Mesenchymal stem cell (in vitro differentiated cells and primary cell): Measurements from ENCODE around the gene CCDC63.

Source experiments
- DNase-seq: peaks from one replicate; pipeline ENCODE4 v3.0.0-alpha.2; 2013
- H2AFZ ChIP-seq: one replicate; pipeline ENCODE4 v1.6.1; 2013; ENCODE audit warnings: low read depth, mild to moderate bottlenecking, control low read depth, inconsistent platforms, low read length, moderate library complexity
- H2AK5ac ChIP-seq: 2 replicates; pipeline ENCODE4 v1.6.1; 2013; ENCODE audit warnings: low read length, moderate library complexity, mild to moderate bottlenecking, inconsistent platforms; ENCODE audit not compliant: severe bottlenecking
- H2BK120ac ChIP-seq: one replicate; pipeline ENCODE4 v1.6.1; 2013; ENCODE audit warnings: low read depth, mild to moderate bottlenecking, inconsistent platforms, low read length, moderate library complexity
- H2BK12ac ChIP-seq, 2 experiments: one replicate each; pipeline ENCODE4 v1.6.1; 2013; ENCODE audit warnings: inconsistent platforms in 2 of 2, low read length in 2 of 2, mild to moderate bottlenecking in 2 of 2, moderate library complexity in 2 of 2, control low read depth in 1 of 2
- H2BK15ac ChIP-seq: one replicate; pipeline ENCODE4 v1.6.1; 2013; ENCODE audit warnings: mild to moderate bottlenecking, low read depth, inconsistent platforms; ENCODE audit not compliant: poor library complexity, severe bottlenecking
- H2BK5ac ChIP-seq: 2 replicates; pipeline ENCODE4 v1.6.1; 2013; ENCODE audit warnings: low read depth, mild to moderate bottlenecking, low read length, control low read depth, inconsistent platforms; ENCODE audit not compliant: poor library complexity, severe bottlenecking
- H3K14ac ChIP-seq, 2 experiments: one replicate each; pipeline ENCODE4 v1.6.1; 2013; ENCODE audit warnings: inconsistent platforms in 2 of 2, low read length in 2 of 2, control low read depth in 1 of 2, mild to moderate bottlenecking in 1 of 2, moderate library complexity in 1 of 2
- H3K18ac ChIP-seq, 2 experiments: one replicate each; pipeline ENCODE4 v1.6.1; 2013; ENCODE audit warnings: inconsistent platforms in 2 of 2, low read length in 2 of 2, control low read depth in 1 of 2, low read depth in 1 of 2, mild to moderate bottlenecking in 1 of 2
- H3K23ac ChIP-seq, 2 experiments: one replicate each; pipeline ENCODE4 v1.6.1; 2013; ENCODE audit warnings: inconsistent platforms in 2 of 2, low read length in 2 of 2, mild to moderate bottlenecking in 2 of 2, moderate library complexity in 2 of 2, control low read depth in 1 of 2
- H3K27ac ChIP-seq: 2 replicates; pipeline ENCODE4 v1.5.1; 2013; ENCODE audit warnings: mild to moderate bottlenecking, moderate library complexity, low read length, control low read depth, inconsistent platforms; ENCODE audit not compliant: poor library complexity, severe bottlenecking
- H3K27me3 ChIP-seq, 2 experiments: 2 replicates each; pipeline versions ENCODE4 v1.6.1 to v1.7.0; 2013; ENCODE audit warnings: low read length in 2 of 2, mild to moderate bottlenecking in 2 of 2, moderate library complexity in 2 of 2, control low read depth in 1 of 2, inconsistent platforms in 1 of 2; ENCODE audit not compliant: control insufficient read depth in 1 of 2, insufficient read depth in 1 of 2
- H3K36me3 ChIP-seq, 2 experiments: 2 replicates each; pipeline versions ENCODE4 v1.6.1 to v1.7.0; 2013; ENCODE audit warnings: low read length in 2 of 2, control low read depth in 1 of 2, inconsistent platforms in 1 of 2, low read depth in 1 of 2, mild to moderate bottlenecking in 1 of 2; ENCODE audit not compliant: insufficient read depth in 2 of 2, control insufficient read depth in 1 of 2
- H3K4ac ChIP-seq, 2 experiments: one replicate each; pipeline ENCODE4 v1.6.1; 2013; ENCODE audit warnings: inconsistent platforms in 2 of 2, low read length in 2 of 2, mild to moderate bottlenecking in 2 of 2, moderate library complexity in 2 of 2, control low read depth in 1 of 2, low read depth in 1 of 2
- H3K4me1 ChIP-seq: 2 replicates; pipeline ENCODE4 v1.6.1; 2013; ENCODE audit warnings: low read depth, low read length, control low read depth; ENCODE audit not compliant: control insufficient read depth, insufficient read depth
- H3K4me2 ChIP-seq: 2 replicates; pipeline ENCODE4 v1.6.1; 2013; ENCODE audit warnings: low read length, mild to moderate bottlenecking, inconsistent platforms; ENCODE audit not compliant: poor library complexity, severe bottlenecking
- H3K4me3 ChIP-seq, 2 experiments: 2 replicates each; pipeline versions ENCODE4 v1.5.1 to v1.7.0; 2013; ENCODE audit warnings: low read length in 2 of 2, mild to moderate bottlenecking in 2 of 2, control low read depth in 1 of 2, low read depth in 1 of 2; ENCODE audit not compliant: insufficient read depth in 1 of 2
- H3K79me1 ChIP-seq: replicated peaks from 2 replicates; pipeline ENCODE4 v1.6.1; 2013; ENCODE audit warnings: mild to moderate bottlenecking, control low read depth, low read length, inconsistent platforms; ENCODE audit not compliant: poor library complexity, severe bottlenecking
- H3K9ac ChIP-seq: 2 replicates; pipeline ENCODE4 v1.7.0; 2013; ENCODE audit warnings: mild to moderate bottlenecking, low read length, moderate library complexity
- H3K9me3 ChIP-seq: 2 replicates; pipeline ENCODE4 v1.7.0; 2013; ENCODE audit warnings: mild to moderate bottlenecking, low read length; ENCODE audit not compliant: control insufficient read depth
- H4K8ac ChIP-seq: one replicate; pipeline ENCODE4 v1.6.1; 2013; ENCODE audit warnings: inconsistent platforms, mild to moderate bottlenecking, low read length, moderate library complexity
- H4K91ac ChIP-seq: one replicate; pipeline ENCODE4 v1.6.1; 2013; ENCODE audit warnings: mild to moderate bottlenecking, low read length, inconsistent platforms
- WGBS: methylation state at CpG from one replicate; pipeline ENCODE4 v1.1.7; 2013; ENCODE audit warnings: mixed read lengths; 5-methylcytosine and 5-hydroxymethylcytosine counted together

Gene CCDC63

DNA sequence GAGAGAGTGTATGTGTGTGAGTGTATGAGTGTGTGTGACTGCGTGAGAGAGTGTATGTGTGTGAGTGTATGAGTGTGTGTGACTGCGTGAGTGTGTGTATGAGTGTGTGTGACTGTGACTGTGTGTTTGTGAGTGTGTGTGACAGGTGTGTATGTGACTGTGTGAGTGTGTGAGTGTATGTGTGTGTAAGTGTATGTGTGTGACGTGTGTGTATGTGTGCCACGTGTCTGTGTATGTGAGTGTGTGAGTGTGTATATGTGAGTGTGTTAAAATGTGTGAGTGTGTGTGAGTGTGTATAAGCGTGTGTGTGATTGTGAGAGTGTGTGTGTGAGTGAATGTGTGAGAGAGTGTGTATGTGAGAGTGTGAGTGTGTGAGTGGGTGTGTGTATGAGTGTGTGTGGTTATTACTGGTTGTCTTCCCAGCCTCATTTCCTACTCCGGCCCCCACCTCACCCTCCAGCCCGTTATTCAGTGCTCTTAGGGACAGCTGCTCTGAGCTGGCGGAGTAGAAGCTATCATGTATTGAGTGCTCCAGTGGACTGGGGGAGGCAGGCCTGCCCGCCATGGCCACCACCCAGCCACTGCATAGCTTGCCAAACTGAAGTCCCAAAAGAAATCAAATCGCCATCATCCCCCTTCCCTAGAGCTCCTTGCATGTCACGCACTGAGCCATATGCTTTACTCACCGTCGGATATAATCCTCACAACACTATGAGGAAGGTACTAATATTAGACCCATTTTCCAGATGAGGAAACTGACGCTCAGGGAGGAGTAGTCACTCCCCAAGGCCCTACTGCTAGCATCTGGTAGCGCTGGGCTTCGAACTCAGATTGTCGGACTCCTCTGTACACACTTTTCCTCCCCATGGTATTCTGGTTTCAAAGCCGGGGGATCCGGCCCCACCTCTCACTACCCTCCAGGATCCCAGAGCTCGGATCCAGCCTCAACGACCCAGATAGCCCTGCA is 83.8 kb downstream of the CCDC63 start:
- Histone ChIP-seq H3K23ac (no peak overlapping the region), H3K18ac (no peak overlapping the region), H3K4me2 (no peak overlapping the region), H2AFZ (no peak overlapping the region), H3K36me3 (no peaks in the 10 kb centered on the region), H3K9me3 (no peaks in the 10 kb centered on the region), H2AK5ac (no peak overlapping the region), H3K27ac (no peak overlapping the region), H3K4me3 (no peak overlapping the region), H2BK120ac (no peak overlapping the region), H3K4me1 (peaks cover 2% of the 10 kb centered on the region), H3K14ac (no peak overlapping the region), H3K9ac (no peak overlapping the region), H2BK12ac (no peak overlapping the region), H4K91ac (no peak overlapping the region), H3K4ac (no peak overlapping the region), H3K79me1 (no peaks in the 10 kb centered on the region), H4K8ac (no peak overlapping the region), H2BK15ac (no peak overlapping the region), H3K27me3 (peaks cover 10 to 66% of the 10 kb centered on the region in 2 experiments), H2BK5ac (no peak overlapping the region)
- no peak for DNase-seq
- 93% methylated on average over 21 of the region's 21 CpGs for WGBS

DNA sequence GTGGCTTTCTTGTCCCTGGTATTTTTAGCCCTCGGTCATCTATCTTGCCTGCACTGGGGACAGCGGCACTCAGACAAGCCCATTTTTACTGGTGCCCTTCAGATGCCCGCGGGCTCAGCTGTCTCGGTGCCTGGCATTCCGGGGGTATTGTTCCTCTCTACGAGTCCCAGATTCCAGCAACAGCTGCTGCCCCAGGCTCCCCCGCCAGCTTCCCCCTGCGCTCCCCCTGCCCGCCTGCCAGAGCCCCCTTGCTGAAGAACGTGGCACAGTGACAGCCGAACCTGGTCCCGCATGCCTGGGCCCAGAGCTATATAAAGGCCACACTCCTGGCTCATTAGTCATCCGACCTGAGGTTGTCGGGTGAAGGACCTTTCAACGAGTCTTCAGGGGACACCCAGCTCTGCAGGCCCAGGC is 84.5 kb downstream of the CCDC63 start:
- Histone ChIP-seq H3K18ac (no peak overlapping the region), H2AFZ (no peak overlapping the region), H3K27ac (no peak overlapping the region), H3K36me3 (no peaks in the 10 kb centered on the region), H2BK120ac (no peak overlapping the region), H3K14ac (no peak overlapping the region), H3K9me3 (no peaks in the 10 kb centered on the region), H3K4me2 (no peak overlapping the region), H2BK5ac (no peak overlapping the region), H3K9ac (no peak overlapping the region), H3K4ac (no peak overlapping the region), H3K23ac (no peak overlapping the region), H2AK5ac (no peak overlapping the region), H3K79me1 (no peaks in the 10 kb centered on the region), H3K4me1 (peaks cover 2% of the 10 kb centered on the region), H3K27me3 (peaks cover 12 to 66% of the 10 kb centered on the region in 2 experiments), H2BK15ac (no peak overlapping the region), H4K91ac (no peak overlapping the region), H4K8ac (no peak overlapping the region), H2BK12ac (no peak overlapping the region), H3K4me3 (no peak overlapping the region)
- DNase-seq, result no peak
- 72% methylated on average over 16 of the region's 16 CpGs for WGBS

- Histone ChIP-seq H3K18ac (no peak overlapping the region), H2BK15ac (no peak overlapping the region), H3K4me2 (no peak overlapping the region), H2BK12ac (no peak overlapping the region), H2BK5ac (no peak overlapping the region), H2AFZ (no peak overlapping the region), H2AK5ac (no peak overlapping the region), H4K91ac (no peak overlapping the region), H3K36me3 (no peaks in the 10 kb centered on the region), H3K23ac (no peak overlapping the region), H3K4me1 (peaks cover 2% of the 10 kb centered on the region), H3K14ac (no peak overlapping the region), H3K4me3 (no peak overlapping the region), H3K27me3 (peaks cover 18 to 65% of the 10 kb centered on the region in 2 experiments), H3K79me1 (no peaks in the 10 kb centered on the region), H3K4ac (no peak overlapping the region), H2BK120ac (no peak overlapping the region), H3K9me3 (no peaks in the 10 kb centered on the region), H3K27ac (no peak overlapping the region), H3K9ac (no peak overlapping the region), H4K8ac (no peak overlapping the region)
- no peak for DNase-seq
- 61% methylated on average over 11 of the region's 11 CpGs for WGBS
These were observed 85.3 kb downstream of the CCDC63 start for GRCh38 chr12:110932046-110932445.

GRCh38 chr12:110933326-110933974 is 86.7 kb downstream of the CCDC63 start:
- no peak overlapping the region for H2BK5ac ChIP-seq
- H3K4me1 ChIP-seq, result peaks cover 2% of the 10 kb centered on the region
- no peak overlapping the region for H2BK120ac ChIP-seq
- no peak overlapping the region for H3K9ac ChIP-seq
- no peak overlapping the region for H3K14ac ChIP-seq
- no peak overlapping the region for H4K8ac ChIP-seq
- H3K23ac ChIP-seq, result no peak overlapping the region
- no peak overlapping the region for H3K18ac ChIP-seq
- H4K91ac ChIP-seq, result peak overlapping the region; percentile 3
- no peak for DNase-seq
- no peaks in the 10 kb centered on the region for H3K36me3 ChIP-seq
- no peak overlapping the region for H2BK12ac ChIP-seq
- no peak overlapping the region for H2AK5ac ChIP-seq
- H2AFZ ChIP-seq, result no peak overlapping the region
- no peaks in the 10 kb centered on the region for H3K9me3 ChIP-seq
- peaks cover 18 to 65% of the 10 kb centered on the region in 2 experiments for H3K27me3 ChIP-seq
- H3K79me1 ChIP-seq, result no peaks in the 10 kb centered on the region
- no peak overlapping the region for H3K27ac ChIP-seq
- no peak overlapping the region for H3K4me2 ChIP-seq
- no peak overlapping the region for H3K4ac ChIP-seq
- H3K4me3 ChIP-seq, result no peak overlapping the region
- H2BK15ac ChIP-seq, result no peak overlapping the region
- WGBS, result 93% methylated on average over 16 of the region's 16 CpGs
